Measurements from ENCODE around the gene ELP5.

GRCh38 chr17:7204336-7204735 lies 47.7 kb upstream of the ELP5 start:
- TF ChIP-seq, protein P1, sequence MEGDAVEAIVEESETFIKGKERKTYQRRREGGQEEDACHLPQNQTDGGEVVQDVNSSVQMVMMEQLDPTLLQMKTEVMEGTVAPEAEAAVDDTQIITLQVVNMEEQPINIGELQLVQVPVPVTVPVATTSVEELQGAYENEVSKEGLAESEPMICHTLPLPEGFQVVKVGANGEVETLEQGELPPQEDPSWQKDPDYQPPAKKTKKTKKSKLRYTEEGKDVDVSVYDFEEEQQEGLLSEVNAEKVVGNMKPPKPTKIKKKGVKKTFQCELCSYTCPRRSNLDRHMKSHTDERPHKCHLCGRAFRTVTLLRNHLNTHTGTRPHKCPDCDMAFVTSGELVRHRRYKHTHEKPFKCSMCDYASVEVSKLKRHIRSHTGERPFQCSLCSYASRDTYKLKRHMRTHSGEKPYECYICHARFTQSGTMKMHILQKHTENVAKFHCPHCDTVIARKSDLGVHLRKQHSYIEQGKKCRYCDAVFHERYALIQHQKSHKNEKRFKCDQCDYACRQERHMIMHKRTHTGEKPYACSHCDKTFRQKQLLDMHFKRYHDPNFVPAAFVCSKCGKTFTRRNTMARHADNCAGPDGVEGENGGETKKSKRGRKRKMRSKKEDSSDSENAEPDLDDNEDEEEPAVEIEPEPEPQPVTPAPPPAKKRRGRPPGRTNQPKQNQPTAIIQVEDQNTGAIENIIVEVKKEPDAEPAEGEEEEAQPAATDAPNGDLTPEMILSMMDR (IDR thresholded peaks at IDR 0.05; ENCODE audit: low read length), result no peak
- no peak for TF ChIP-seq EZH2 (IDR thresholded peaks at IDR 0.05; ENCODE audit: borderline replicate concordance, low read length)
